Activated gamma-delta T cell treated with anti-CD3 and anti-CD28 coated beads, Interleukin-2, amount 50 U/mL, for 16 hours (primary cell): Measurements from ENCODE around the gene CFL2.

Source experiments
- DNase-seq: peaks from one replicate; pipeline ENCODE4 v3.0.0-alpha.2; 2020; ENCODE audit warnings: low read depth

Gene CFL2

GRCh38 chr14:34676516-34677211, 37.7 kb downstream of the CFL2 start:
- DNase-seq = no peak

GRCh38 chr14:34673702-34674101, 40.7 kb downstream of the CFL2 start:
- no peak for DNase-seq

GRCh38 chr14:34671716-34672115, 42.7 kb downstream of the CFL2 start:
- DNase-seq = no peak

- DNase-seq = no peak
Observed at GRCh38 chr14:34668111-34668510, 46.3 kb downstream of the CFL2 start.

- no peak for DNase-seq
Observed at GRCh38 chr14:34667007-34667406, 47.4 kb downstream of the CFL2 start.

GRCh38 chr14:34665785-34666435, 48.5 kb downstream of the CFL2 start:
- no peak for DNase-seq

- no peak for DNase-seq
Observed at GRCh38 chr14:34662561-34663088, 51.8 kb downstream of the CFL2 start.

GRCh38 chr14:34660796-34661195, 53.6 kb downstream of the CFL2 start:
- no peak for DNase-seq
